Measurements from ENCODE around the gene TMEM165.

GRCh38 chr4:55369968-55370367 is 25.8 kb upstream of the TMEM165 start:
- no peak for TF ChIP-seq RAD21 (conservative IDR thresholded peaks at IDR 0.05)
- TF ChIP-seq TAF1 (IDR thresholded peaks at IDR 0.05; ENCODE audit: low read depth): no peak
- no peak for TF ChIP-seq CTCF (IDR thresholded peaks at IDR 0.05; ENCODE audit: poor library complexity, severe bottlenecking)
- TF ChIP-seq SMC3 (conservative IDR thresholded peaks at IDR 0.05; ENCODE audit: poor library complexity): no peak
- TF ChIP-seq EZH2 (IDR thresholded peaks at IDR 0.05; ENCODE audit: borderline replicate concordance, insufficient read depth, low read length, poor library complexity, severe bottlenecking): no peak
- no peak for TF ChIP-seq POLR2AphosphoS5 (IDR thresholded peaks at IDR 0.05)
- TF ChIP-seq REST (IDR thresholded peaks at IDR 0.05; ENCODE audit: borderline replicate concordance): no peak
- TF ChIP-seq MXI1 (conservative IDR thresholded peaks at IDR 0.05; ENCODE audit: poor library complexity, severe bottlenecking): no peak
